Thoracic aorta (tissue), 2 donors: ENCODE results near the gene DLX5. TPM values are rescaled to one million over a fixed set of nuclear protein-coding genes. Genes with fewer than 3 reads are reported as not detected.

Experiments used
- ATAC-seq: fragments of 150-250 bp; one replicate; pipeline ENCODE4 v1.8.0; 2017; ENCODE audit warnings: low read depth; ENCODE audit not compliant: insufficient number of reproducible peaks, low FRiP score
- DNase-seq: peaks from one replicate; pipeline ENCODE4 v3.0.0-alpha.2; 2020; ENCODE audit warnings: low spot score
- H3K27ac ChIP-seq, 2 donors: fragments of 200-600 bp; sonication (generic); 1 replicate in 1 of 2; 2 replicates in 1 of 2; pipeline ENCODE4 v1.5.1; 2016; ENCODE audit warnings: mild to moderate bottlenecking in 2 of 2, moderate library complexity in 2 of 2
- H3K27me3 ChIP-seq: fragments of 200-600 bp; sonication (generic); replicated peaks from 2 replicates; pipeline ENCODE4 v1.6.0; 2016; ENCODE audit warnings: mild to moderate bottlenecking; ENCODE audit not compliant: insufficient read depth
- H3K36me3 ChIP-seq: fragments of 200-600 bp; sonication (generic); one replicate; pipeline ENCODE4 v1.5.1; 2016
- H3K4me1 ChIP-seq, 2 donors: fragments of 200-600 bp; sonication (generic); 1 replicate in 1 of 2; 2 replicates in 1 of 2; pipeline versions ENCODE4 v1.5.1 to v1.6.0; 2016; ENCODE audit warnings: low read depth in 2 of 2, mild to moderate bottlenecking in 1 of 2; ENCODE audit not compliant: control insufficient read depth in 1 of 2
- H3K4me3 ChIP-seq: fragments of 200-600 bp; sonication (generic); 2 replicates; pipeline ENCODE4 v1.5.1; 2016; ENCODE audit warnings: mild to moderate bottlenecking
- H3K9me3 ChIP-seq: fragments of 200-600 bp; sonication (generic); 2 replicates; pipeline ENCODE4 v1.5.1; 2016
- total RNA-seq, 2 donors: library from RNA; depleted of rRNA; stranded (reverse); fragments of >200 nt; gene quantifications; one replicate each; pipeline versions ENCODE4 v1.1.0 to v1.2.3, GENCODE V29; 2016
- TF ChIP-seq, protein P1 (sequence below): fragments of 200-600 bp; sonication (generic); IDR thresholded peaks from one replicate; pipeline ENCODE4 v1.5.1; 2019; ENCODE audit warnings: antibody characterized with exemption

DLX5 gene
- total RNA-seq, 2 donors from 2014 or later = 0.92 TPM; not detected in 1

GRCh38 chr7:97019710-97020225, 4.9 kb downstream of the DLX5 start:
- no peak overlapping the region for H3K27ac ChIP-seq
- DNase-seq = no peak
- no peaks in the 10 kb centered on the region for H3K9me3 ChIP-seq
- ATAC-seq = no peak
- TF ChIP-seq, protein P1, sequence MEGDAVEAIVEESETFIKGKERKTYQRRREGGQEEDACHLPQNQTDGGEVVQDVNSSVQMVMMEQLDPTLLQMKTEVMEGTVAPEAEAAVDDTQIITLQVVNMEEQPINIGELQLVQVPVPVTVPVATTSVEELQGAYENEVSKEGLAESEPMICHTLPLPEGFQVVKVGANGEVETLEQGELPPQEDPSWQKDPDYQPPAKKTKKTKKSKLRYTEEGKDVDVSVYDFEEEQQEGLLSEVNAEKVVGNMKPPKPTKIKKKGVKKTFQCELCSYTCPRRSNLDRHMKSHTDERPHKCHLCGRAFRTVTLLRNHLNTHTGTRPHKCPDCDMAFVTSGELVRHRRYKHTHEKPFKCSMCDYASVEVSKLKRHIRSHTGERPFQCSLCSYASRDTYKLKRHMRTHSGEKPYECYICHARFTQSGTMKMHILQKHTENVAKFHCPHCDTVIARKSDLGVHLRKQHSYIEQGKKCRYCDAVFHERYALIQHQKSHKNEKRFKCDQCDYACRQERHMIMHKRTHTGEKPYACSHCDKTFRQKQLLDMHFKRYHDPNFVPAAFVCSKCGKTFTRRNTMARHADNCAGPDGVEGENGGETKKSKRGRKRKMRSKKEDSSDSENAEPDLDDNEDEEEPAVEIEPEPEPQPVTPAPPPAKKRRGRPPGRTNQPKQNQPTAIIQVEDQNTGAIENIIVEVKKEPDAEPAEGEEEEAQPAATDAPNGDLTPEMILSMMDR = no peak
- H3K27me3 ChIP-seq = peaks cover 38% of the 10 kb centered on the region
- H3K4me3 ChIP-seq = no peak overlapping the region
- peaks cover 8 to 45% of the 10 kb centered on the region in 2 donors for H3K4me1 ChIP-seq
- H3K36me3 ChIP-seq = no peaks in the 10 kb centered on the region

- TF ChIP-seq, protein P1 = no peak
- no peak overlapping the region for H3K27ac ChIP-seq
- no peaks in the 10 kb centered on the region for H3K9me3 ChIP-seq
- H3K4me1 ChIP-seq = peaks cover 4 to 37% of the 10 kb centered on the region in 2 donors
- peaks cover 42% of the 10 kb centered on the region for H3K27me3 ChIP-seq
- H3K4me3 ChIP-seq = no peak overlapping the region
- ATAC-seq (no peak), DNase-seq (no peak)
- no peaks in the 10 kb centered on the region for H3K36me3 ChIP-seq
Measured at GRCh38 chr7:97018791-97019531, 5.7 kb downstream of the DLX5 start.

GRCh38 chr7:97018126-97018601, 6.5 kb downstream of the DLX5 start:
- H3K27me3 ChIP-seq = peaks cover 49% of the 10 kb centered on the region
- no peak for DNase-seq
- H3K4me1 ChIP-seq = peaks cover 4 to 34% of the 10 kb centered on the region in 2 donors
- TF ChIP-seq, protein P1 = no peak
- H3K36me3 ChIP-seq = no peaks in the 10 kb centered on the region
- no peaks in the 10 kb centered on the region for H3K9me3 ChIP-seq
- no peak overlapping the region for H3K27ac ChIP-seq
- no peak for ATAC-seq
- H3K4me3 ChIP-seq = peak overlapping the region; percentile 41

DNA sequence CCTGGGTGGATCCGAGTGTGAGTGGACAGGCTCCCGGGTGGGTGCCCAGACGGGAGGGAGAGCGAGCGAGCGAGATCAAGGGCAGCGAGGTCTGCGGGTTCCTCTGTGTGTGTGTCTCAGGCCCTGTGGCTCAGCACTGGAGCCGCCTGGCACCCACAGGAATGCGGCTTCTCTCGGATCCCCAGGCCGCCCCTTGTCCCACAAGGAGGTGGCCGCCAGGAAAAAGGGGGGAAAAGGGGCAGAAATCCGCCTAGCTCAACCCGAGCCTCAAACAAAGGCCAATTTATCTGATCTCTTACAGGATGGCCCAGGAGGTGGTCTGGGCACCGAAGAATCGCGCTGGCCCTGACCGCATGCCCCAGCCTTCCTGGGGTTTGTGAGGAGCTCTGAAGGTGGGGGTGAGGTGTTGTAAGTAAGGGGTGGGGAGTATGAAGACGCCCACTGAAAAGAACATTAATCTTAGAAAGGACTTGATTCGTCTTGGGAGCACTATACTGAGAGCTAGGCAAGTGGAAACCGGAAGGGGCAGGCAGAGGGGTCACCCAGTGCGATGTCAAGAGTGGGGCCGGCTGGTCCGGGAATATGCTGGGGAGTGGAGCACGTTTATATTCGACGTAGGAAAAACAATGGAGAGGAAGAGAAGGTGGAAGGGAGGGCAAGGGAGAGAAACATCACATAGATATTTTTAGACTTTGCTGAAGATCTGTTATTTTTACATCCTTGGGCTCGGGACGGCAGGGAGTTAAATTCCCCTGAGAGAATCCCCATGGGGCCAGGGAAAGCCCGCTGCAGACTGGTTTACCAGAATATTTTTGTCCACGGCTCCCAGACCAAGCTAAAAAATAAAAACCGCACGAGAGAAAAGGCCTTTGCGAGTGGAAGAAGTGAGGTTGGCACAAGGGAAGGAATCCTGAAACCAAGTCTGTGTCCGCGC, 7.2 kb downstream of the DLX5 start:
- Histone ChIP-seq H3K27me3 (peaks cover 51% of the 10 kb centered on the region), H3K4me3 (peak overlapping the region; percentile 41), H3K4me1 (peaks cover 4 to 34% of the 10 kb centered on the region in 2 donors), H3K27ac (no peak overlapping the region), H3K9me3 (no peaks in the 10 kb centered on the region), H3K36me3 (no peaks in the 10 kb centered on the region)
- no peak for DNase-seq
- no peak for ATAC-seq
- TF ChIP-seq, protein P1 = no peak
